Uterus (tissue), 4 donors: ENCODE results near the gene CCDC78. TPM values are rescaled to one million over a fixed set of nuclear protein-coding genes. Genes with fewer than 3 reads are reported as not detected.

Source experiments
- DNase-seq, 2 donors: peaks; one replicate each; pipeline ENCODE4 v3.0.0-alpha.2; 2019 to 2020
- H3K27ac ChIP-seq, 2 donors: fragments of 200-600 bp; sonication (generic); 1 replicate in 1 of 2; 2 replicates in 1 of 2; pipeline ENCODE4 v1.5.1; 2016 to 2018
- H3K27me3 ChIP-seq, 2 donors: fragments of 200-600 bp; sonication (generic); one replicate each; pipeline ENCODE4 v1.5.1; 2018 to 2019; ENCODE audit warnings: control low read depth in 1 of 2
- H3K36me3 ChIP-seq, 2 donors: fragments of 200-600 bp; sonication (generic); one replicate each; pipeline ENCODE4 v1.5.1; 2019; ENCODE audit warnings: control low read depth in 1 of 2
- H3K4me1 ChIP-seq, 2 donors: fragments of 200-600 bp; sonication (generic); one replicate each; pipeline ENCODE4 v1.5.1; 2018 to 2019; ENCODE audit warnings: control low read depth in 1 of 2
- H3K4me3 ChIP-seq, 2 donors: fragments of 200-600 bp; sonication (generic); 1 replicate in 1 of 2; 2 replicates in 1 of 2; pipeline ENCODE4 v1.5.1; 2018 to 2019; ENCODE audit warnings: mild to moderate bottlenecking in 1 of 2
- H3K9me3 ChIP-seq, 2 donors: fragments of 200-600 bp; sonication (generic); one replicate each; pipeline ENCODE4 v1.5.1; 2019; ENCODE audit warnings: control low read depth in 1 of 2
- CTCF ChIP-seq, 4 experiments: fragments of 200-600 bp in 2 of 4; fragments of 450-650 bp in 2 of 4; sonication (generic) in 2 of 4; IDR thresholded peaks; one replicate each; pipeline ENCODE4 v1.5.1; 2016 to 2019; ENCODE audit warnings: antibody characterized with exemption in 4 of 4, mild to moderate bottlenecking in 2 of 4, moderate library complexity in 1 of 4
- POLR2A ChIP-seq, 2 donors: fragments of 450-650 bp; IDR thresholded peaks; one replicate each; pipeline ENCODE4 v1.6.1; 2016; ENCODE audit warnings: antibody characterized with exemption in 2 of 2, mild to moderate bottlenecking in 1 of 2, moderate library complexity in 1 of 2
- intact Hi-C: fragments of 100-400 bp; cut with DNase I; formaldehyde crosslinking; loops from one replicate; pipeline ENCODE4 v1.15.1; 2023; ENCODE audit warnings: low total_unique reads
- total RNA-seq, 4 donors: library from RNA; depleted of rRNA in 3 of 4; stranded (reverse); fragments of >200 nt in 3 of 4; gene quantifications; one replicate each; pipeline versions ENCODE4 v1.1.0 to v1.2.4, GENCODE V29; 2014 to 2023
- donor health status: DM: yes; HTN: yes; CAD: no.

Gene CCDC78
- total RNA-seq, 4 donors from 2014 or later, result 1.3 to 5.3 (median 2.3) TPM; not detected in 1

GRCh38 chr16:763369-764183 lies 37.3 kb upstream of the CCDC78 start:
- no peak overlapping the region for H3K4me3 ChIP-seq
- TF ChIP-seq CTCF (IDR thresholded peaks at IDR 0.05) (no peak), POLR2A (IDR thresholded peaks at IDR 0.05) (no peak)
- no peaks in the 10 kb centered on the region for H3K9me3 ChIP-seq
- no peak overlapping the region for H3K27ac ChIP-seq
- H3K27me3 ChIP-seq, result no peaks in the 10 kb centered on the region
- H3K4me1 ChIP-seq, result peaks cover 0 to 6% of the 10 kb centered on the region in 2 donors
- intact Hi-C loops, result no loop called here
- no peaks in the 10 kb centered on the region for H3K36me3 ChIP-seq
- DNase-seq, result no peak

- Histone ChIP-seq H3K27ac (no peak overlapping the region), H3K4me1 (peaks cover 0 to 6% of the 10 kb centered on the region in 2 donors), H3K4me3 (no peak overlapping the region), H3K36me3 (no peaks in the 10 kb centered on the region), H3K27me3 (no peaks in the 10 kb centered on the region), H3K9me3 (no peaks in the 10 kb centered on the region)
- no peak for DNase-seq
- intact Hi-C loops, result no loop called here
- TF ChIP-seq CTCF (IDR thresholded peaks at IDR 0.05) (no peak), POLR2A (IDR thresholded peaks at IDR 0.05) (no peak)
These were observed 36.5 kb upstream of the CCDC78 start for GRCh38 chr16:762595-763268.

- no peaks in the 10 kb centered on the region for H3K27me3 ChIP-seq
- TF ChIP-seq POLR2A (IDR thresholded peaks at IDR 0.05) (no peak), CTCF (IDR thresholded peaks at IDR 0.05) (no peak)
- H3K36me3 ChIP-seq, result no peaks in the 10 kb centered on the region
- H3K27ac ChIP-seq, result peak overlapping the region in 1 of 2 donors; percentile 53
- no peaks in the 10 kb centered on the region for H3K9me3 ChIP-seq
- H3K4me1 ChIP-seq, result peaks cover 0 to 6% of the 10 kb centered on the region in 2 donors
- H3K4me3 ChIP-seq, result no peak overlapping the region
- intact Hi-C loops, result no loop called here
- no peak for DNase-seq
These were observed 35.6 kb upstream of the CCDC78 start for GRCh38 chr16:761625-762513.

GRCh38 chr16:760545-761343 lies 34.5 kb upstream of the CCDC78 start, which contains the start of gene MSLN:
Gene MSLN (plus strand): TSS chr16:760734. CDS start chr16:762681, 1,947 bp downstream.
- peaks cover 0 to 6% of the 10 kb centered on the region in 2 donors for H3K4me1 ChIP-seq
- intact Hi-C loops, result no loop called here
- no peaks in the 10 kb centered on the region for H3K36me3 ChIP-seq
- H3K27me3 ChIP-seq, result no peaks in the 10 kb centered on the region
- H3K9me3 ChIP-seq, result no peaks in the 10 kb centered on the region
- peak; percentile 31 to 48 for DNase-seq
- no peak for TF ChIP-seq CTCF (IDR thresholded peaks at IDR 0.05)
- H3K27ac ChIP-seq, result peak within 1 kb of the TSS in 1 of 2 donors; percentile 53
- no peak within 1 kb of the TSS for H3K4me3 ChIP-seq
